ENCODE results near the gene WFIKKN1. TPM values are rescaled to one million over a fixed set of nuclear protein-coding genes. Genes with fewer than 3 reads are reported as not detected.

WFIKKN1 gene
- total and polyA plus RNA-seq, 2 of the 13 experiments (the other 11 are each of a cell fraction or from before 2014, with no cell fraction given) = 1.7 to 4.9 TPM

DNA sequence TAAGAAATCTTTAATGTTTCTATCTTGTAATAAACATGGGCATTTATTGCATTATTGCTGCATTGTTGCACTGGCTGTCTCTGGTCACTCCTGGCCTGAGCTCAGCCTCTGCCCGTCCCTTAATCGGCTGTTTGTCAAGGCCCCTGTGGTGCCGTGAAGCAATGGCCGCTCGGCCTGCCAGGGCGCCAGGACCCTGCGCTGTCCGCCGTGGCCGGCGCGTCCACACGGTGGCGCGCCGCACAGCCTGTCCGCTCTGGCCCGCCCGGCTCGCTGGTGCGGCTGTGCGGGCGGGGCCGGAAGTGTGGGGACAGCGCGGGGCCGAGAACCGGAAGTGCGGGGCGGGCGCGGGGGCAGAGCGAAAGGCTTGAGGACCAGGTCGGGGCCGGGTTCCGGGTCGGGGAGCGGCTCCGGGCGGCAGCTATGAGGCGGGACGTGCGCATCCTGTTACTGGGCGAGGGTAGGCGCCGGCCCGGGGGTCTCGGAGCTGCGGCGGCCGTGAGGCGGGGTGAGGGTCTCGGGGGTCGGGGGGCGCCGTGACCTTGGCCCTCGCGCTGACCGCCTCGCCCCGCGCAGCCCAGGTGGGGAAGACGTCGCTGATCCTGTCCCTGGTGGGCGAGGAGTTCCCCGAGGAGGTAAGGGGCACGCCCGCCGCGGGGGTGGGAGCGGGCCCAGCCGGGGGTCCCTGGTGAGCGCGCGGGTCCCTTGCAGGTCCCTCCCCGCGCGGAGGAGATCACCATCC lies 37.2 kb downstream of the WFIKKN1 start, which contains the start of gene RHOT2 (continued):
- TF ChIP-seq, protein P1, sequence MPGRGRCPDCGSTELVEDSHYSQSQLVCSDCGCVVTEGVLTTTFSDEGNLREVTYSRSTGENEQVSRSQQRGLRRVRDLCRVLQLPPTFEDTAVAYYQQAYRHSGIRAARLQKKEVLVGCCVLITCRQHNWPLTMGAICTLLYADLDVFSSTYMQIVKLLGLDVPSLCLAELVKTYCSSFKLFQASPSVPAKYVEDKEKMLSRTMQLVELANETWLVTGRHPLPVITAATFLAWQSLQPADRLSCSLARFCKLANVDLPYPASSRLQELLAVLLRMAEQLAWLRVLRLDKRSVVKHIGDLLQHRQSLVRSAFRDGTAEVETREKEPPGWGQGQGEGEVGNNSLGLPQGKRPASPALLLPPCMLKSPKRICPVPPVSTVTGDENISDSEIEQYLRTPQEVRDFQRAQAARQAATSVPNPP (CRISPR knock-in tag; IDR thresholded peaks at IDR 0.05) = peak; percentile 83; the same call in 1 of the 2 replicates
- 0 out of 2 replicates have a peak, but pooled peaks have one; percentile 46 for TF ChIP-seq RFXANK (CRISPR knock-in tag; IDR thresholded peaks at IDR 0.05)
- peak; percentile 75; the same call in 1 of the 2 replicates for TF ChIP-seq ZNF724P (CRISPR knock-in tag; IDR thresholded peaks at IDR 0.05; ENCODE audit: borderline replicate concordance)
- TF ChIP-seq, protein P2, sequence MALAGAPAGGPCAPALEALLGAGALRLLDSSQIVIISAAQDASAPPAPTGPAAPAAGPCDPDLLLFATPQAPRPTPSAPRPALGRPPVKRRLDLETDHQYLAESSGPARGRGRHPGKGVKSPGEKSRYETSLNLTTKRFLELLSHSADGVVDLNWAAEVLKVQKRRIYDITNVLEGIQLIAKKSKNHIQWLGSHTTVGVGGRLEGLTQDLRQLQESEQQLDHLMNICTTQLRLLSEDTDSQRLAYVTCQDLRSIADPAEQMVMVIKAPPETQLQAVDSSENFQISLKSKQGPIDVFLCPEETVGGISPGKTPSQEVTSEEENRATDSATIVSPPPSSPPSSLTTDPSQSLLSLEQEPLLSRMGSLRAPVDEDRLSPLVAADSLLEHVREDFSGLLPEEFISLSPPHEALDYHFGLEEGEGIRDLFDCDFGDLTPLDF (CRISPR knock-in tag; IDR thresholded peaks at IDR 0.05) = peak; percentile 18; the same call in 1 of the 2 replicates
- TF ChIP-seq CREB1 (IDR thresholded peaks at IDR 0.05) = peak; percentile 10; the same call in 1 of the 2 replicates
- TF ChIP-seq CREB1 (CRISPR knock-in tag; IDR thresholded peaks at IDR 0.05) = no peak
- peak; percentile 82; the same call in 1 of the 2 replicates for TF ChIP-seq ZNF746 (CRISPR knock-in tag; IDR thresholded peaks at IDR 0.05)
- TF ChIP-seq SYNCRIP (IDR thresholded peaks at IDR 0.05; ENCODE audit: insufficient read depth, low read depth, low read length) = no peak
- TF ChIP-seq ZNF766 (CRISPR knock-in tag; IDR thresholded peaks at IDR 0.05; ENCODE audit: borderline replicate concordance) = peak; percentile 73; the same call in 1 of the 2 replicates
- peak; percentile 92 for TF ChIP-seq RAD21 (CRISPR knock-in tag; IDR thresholded peaks at IDR 0.05)
- TF ChIP-seq ZNF337 (CRISPR knock-in tag; IDR thresholded peaks at IDR 0.05; ENCODE audit: borderline replicate concordance, low read depth) = peak; percentile 60; the same call in 1 of the 2 replicates
- peak; percentile 48; the same call in 1 of the 2 replicates for TF ChIP-seq SOX5 (CRISPR knock-in tag; IDR thresholded peaks at IDR 0.05; ENCODE audit: borderline replicate concordance)
- peak; percentile 78; the same call in 1 of the 2 replicates for TF ChIP-seq SP4 (CRISPR knock-in tag; IDR thresholded peaks at IDR 0.05)
- TF ChIP-seq, protein P3, sequence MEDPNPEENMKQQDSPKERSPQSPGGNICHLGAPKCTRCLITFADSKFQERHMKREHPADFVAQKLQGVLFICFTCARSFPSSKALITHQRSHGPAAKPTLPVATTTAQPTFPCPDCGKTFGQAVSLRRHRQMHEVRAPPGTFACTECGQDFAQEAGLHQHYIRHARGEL (CRISPR knock-in tag; IDR thresholded peaks at IDR 0.05) = no peak
- 0 out of 2 replicates have a peak, but pooled peaks have one; percentile 54 for TF ChIP-seq JUND (CRISPR knock-in tag; IDR thresholded peaks at IDR 0.05)
- 0 out of 2 replicates have a peak, but pooled peaks have one; percentile 21 for TF ChIP-seq TRIM24 (CRISPR knock-in tag; IDR thresholded peaks at IDR 0.05)
- peak; percentile 78; the same call in 1 of the 2 replicates for TF ChIP-seq KDM2A (CRISPR knock-in tag; IDR thresholded peaks at IDR 0.05; ENCODE audit: borderline replicate concordance, low read depth)
- TF ChIP-seq NCOR1 (IDR thresholded peaks at IDR 0.05; ENCODE audit: borderline replicate concordance, low read length) = no peak
- TF ChIP-seq CHCHD3 (CRISPR knock-in tag; IDR thresholded peaks at IDR 0.05) = 0 out of 2 replicates have a peak, but pooled peaks have one; percentile 23
- TF ChIP-seq, protein P4, sequence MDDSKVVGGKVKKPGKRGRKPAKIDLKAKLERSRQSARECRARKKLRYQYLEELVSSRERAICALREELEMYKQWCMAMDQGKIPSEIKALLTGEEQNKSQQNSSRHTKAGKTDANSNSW (CRISPR knock-in tag; IDR thresholded peaks at IDR 0.05; ENCODE audit: borderline replicate concordance) = 0 out of 2 replicates have a peak, but pooled peaks have one; percentile 49
- TF ChIP-seq, protein P5, sequence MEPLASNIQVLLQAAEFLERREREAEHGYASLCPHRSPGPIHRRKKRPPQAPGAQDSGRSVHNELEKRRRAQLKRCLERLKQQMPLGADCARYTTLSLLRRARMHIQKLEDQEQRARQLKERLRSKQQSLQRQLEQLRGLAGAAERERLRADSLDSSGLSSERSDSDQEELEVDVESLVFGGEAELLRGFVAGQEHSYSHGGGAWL (CRISPR knock-in tag; IDR thresholded peaks at IDR 0.05) = no peak
- TF ChIP-seq, protein P6, sequence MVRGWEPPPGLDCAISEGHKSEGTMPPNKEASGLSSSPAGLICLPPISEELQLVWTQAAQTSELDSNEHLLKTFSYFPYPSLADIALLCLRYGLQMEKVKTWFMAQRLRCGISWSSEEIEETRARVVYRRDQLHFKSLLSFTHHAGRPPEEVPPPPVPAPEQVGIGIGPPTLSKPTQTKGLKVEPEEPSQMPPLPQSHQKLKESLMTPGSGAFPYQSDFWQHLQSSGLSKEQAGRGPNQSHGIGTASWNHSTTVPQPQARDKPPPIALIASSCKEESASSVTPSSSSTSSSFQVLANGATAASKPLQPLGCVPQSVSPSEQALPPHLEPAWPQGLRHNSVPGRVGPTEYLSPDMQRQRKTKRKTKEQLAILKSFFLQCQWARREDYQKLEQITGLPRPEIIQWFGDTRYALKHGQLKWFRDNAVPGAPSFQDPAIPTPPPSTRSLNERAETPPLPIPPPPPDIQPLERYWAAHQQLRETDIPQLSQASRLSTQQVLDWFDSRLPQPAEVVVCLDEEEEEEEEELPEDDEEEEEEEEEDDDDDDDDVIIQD (CRISPR knock-in tag; IDR thresholded peaks at IDR 0.05; ENCODE audit: low read depth) = peak; percentile 75; the same call in 1 of the 2 replicates
- TF ChIP-seq, protein P7, sequence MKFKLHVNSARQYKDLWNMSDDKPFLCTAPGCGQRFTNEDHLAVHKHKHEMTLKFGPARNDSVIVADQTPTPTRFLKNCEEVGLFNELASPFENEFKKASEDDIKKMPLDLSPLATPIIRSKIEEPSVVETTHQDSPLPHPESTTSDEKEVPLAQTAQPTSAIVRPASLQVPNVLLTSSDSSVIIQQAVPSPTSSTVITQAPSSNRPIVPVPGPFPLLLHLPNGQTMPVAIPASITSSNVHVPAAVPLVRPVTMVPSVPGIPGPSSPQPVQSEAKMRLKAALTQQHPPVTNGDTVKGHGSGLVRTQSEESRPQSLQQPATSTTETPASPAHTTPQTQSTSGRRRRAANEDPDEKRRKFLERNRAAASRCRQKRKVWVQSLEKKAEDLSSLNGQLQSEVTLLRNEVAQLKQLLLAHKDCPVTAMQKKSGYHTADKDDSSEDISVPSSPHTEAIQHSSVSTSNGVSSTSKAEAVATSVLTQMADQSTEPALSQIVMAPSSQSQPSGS (CRISPR knock-in tag; IDR thresholded peaks at IDR 0.05) = peak; percentile 74
